Natural killer cell (primary cell): Measurements from ENCODE around the gene DAPK1. TPM values are rescaled to one million over a fixed set of nuclear protein-coding genes. Genes with fewer than 3 reads are reported as not detected.

Source experiments
- ATAC-seq, 3 donors: fragments of 150-1000 bp in 2 of 3; fragments of 200-7000 bp in 1 of 3; cut with Tn5 transposase; 1 replicate in 1 of 3; 2 replicates in 2 of 3; pipeline ENCODE4 v1.10.0; 2021; ENCODE audit warnings: mild to moderate bottlenecking in 2 of 3, moderate library complexity in 2 of 3
- DNase-seq, 2 donors: peaks; one replicate each; pipeline versions ENCODE4 v3.0.0 to v3.0.0-alpha.2; 2013 to 2021; ENCODE audit warnings: mixed read lengths in 1 of 2
- H3K27ac ChIP-seq: one replicate; pipeline ENCODE4 v1.5.1; 2013; ENCODE audit warnings: mild to moderate bottlenecking, low read length
- H3K27me3 ChIP-seq: one replicate; pipeline ENCODE4 v1.6.1; 2013; ENCODE audit warnings: low read length; ENCODE audit not compliant: control insufficient read depth, insufficient read depth
- H3K36me3 ChIP-seq: one replicate; pipeline ENCODE4 v1.6.1; 2013; ENCODE audit warnings: low read length; ENCODE audit not compliant: control insufficient read depth, insufficient read depth
- H3K4me1 ChIP-seq: one replicate; pipeline ENCODE4 v1.6.1; 2013; ENCODE audit warnings: low read length; ENCODE audit not compliant: control insufficient read depth, insufficient read depth
- H3K4me3 ChIP-seq: one replicate; pipeline ENCODE4 v1.5.1; 2013; ENCODE audit warnings: low read length
- H3K9me3 ChIP-seq: one replicate; pipeline ENCODE4 v1.6.1; 2013; ENCODE audit warnings: low read length; ENCODE audit not compliant: control insufficient read depth, insufficient read depth
- H3K27ac Mint-ChIP-seq, 2 donors: one replicate each; pipeline ENCODE4 v1.8.0; 2022; ENCODE audit warnings: mild to moderate bottlenecking in 2 of 2, mixed read lengths in 2 of 2, moderate library complexity in 1 of 2
- H3K27me3 Mint-ChIP-seq, 2 donors: one replicate each; pipeline ENCODE4 v1.8.0; 2022; ENCODE audit warnings: low read depth in 2 of 2, mixed read lengths in 2 of 2
- H3K36me3 Mint-ChIP-seq: one replicate; pipeline ENCODE4 v1.8.0; 2022; ENCODE audit warnings: mixed read lengths
- H3K4me1 Mint-ChIP-seq, 2 donors: one replicate each; pipeline ENCODE4 v1.8.0; 2022; ENCODE audit warnings: mixed read lengths in 2 of 2
- H3K4me3 Mint-ChIP-seq: one replicate; pipeline ENCODE4 v1.8.0; 2022; ENCODE audit warnings: mild to moderate bottlenecking, moderate library complexity, mixed read lengths
- H3K9me3 Mint-ChIP-seq, 2 donors: one replicate each; pipeline ENCODE4 v1.8.0; 2022; ENCODE audit warnings: mixed read lengths in 2 of 2
- CTCF ChIP-seq: fragments of 200-600 bp; IDR thresholded peaks from one replicate; pipeline ENCODE4 v1.8.0; 2022; ENCODE audit warnings: antibody characterized with exemption
- WGBS: methylation state at CpG from one replicate; pipeline ENCODE4 v1.1.7; 2013; ENCODE audit warnings: missing lambda C conversion rate; ENCODE audit not compliant: insufficient coverage; 5-methylcytosine and 5-hydroxymethylcytosine counted together
- intact Hi-C: fragments of 100-400 bp; cut with micrococcal nuclease; formaldehyde crosslinking; loops from one replicate; pipeline ENCODE4 v1.14.2; 2022
- total RNA-seq, 4 donors: library from RNA; stranded (reverse); fragments of 120-200 nt in 1 of 4; gene quantifications; one replicate each; pipeline versions ENCODE4 v1.2.3 to v1.2.4, GENCODE V29; 2013 to 2022

DAPK1 gene
- total RNA-seq, 3 donors from 2014 or later (not counting 1 experiment from before 2014, with no cell fraction given), result 12.2 to 26.5 (median 22.7) TPM

GRCh38 chr9:87667164-87667738, 169.6 kb downstream of the DAPK1 start:
- no peak for TF ChIP-seq CTCF
- Mint-ChIP-seq H3K36me3 (no peaks in the 10 kb centered on the region), H3K27me3 (peaks cover 0 to 9% of the 10 kb centered on the region in 2 donors), H3K4me3 (no peak overlapping the region), H3K4me1 (no peaks in the 10 kb centered on the region), H3K9me3 (no peaks in the 10 kb centered on the region), H3K27ac (no peak overlapping the region)
- Histone ChIP-seq H3K27ac (no peak overlapping the region), H3K4me3 (no peak overlapping the region), H3K27me3 (no peaks in the 10 kb centered on the region), H3K4me1 (no peaks in the 10 kb centered on the region), H3K36me3 (no peaks in the 10 kb centered on the region), H3K9me3 (peaks cover 4% of the 10 kb centered on the region)
- ATAC-seq, result no peak
- intact Hi-C loops, result no loop called here
- DNase-seq, result no peak
- WGBS, result 91% methylated on average over 2 of the region's 3 CpGs

GRCh38 chr9:87668222-87668621, 170.6 kb downstream of the DAPK1 start:
- Histone ChIP-seq H3K4me1 (no peaks in the 10 kb centered on the region), H3K36me3 (no peaks in the 10 kb centered on the region), H3K4me3 (no peak overlapping the region), H3K27ac (no peak overlapping the region), H3K9me3 (peaks cover 4% of the 10 kb centered on the region), H3K27me3 (no peaks in the 10 kb centered on the region)
- H3K27me3 Mint-ChIP-seq, result peaks cover 0 to 9% of the 10 kb centered on the region in 2 donors
- H3K4me1 Mint-ChIP-seq, result no peaks in the 10 kb centered on the region
- DNase-seq (no peak), ATAC-seq (no peak)
- intact Hi-C loops, result no loop called here
- H3K27ac Mint-ChIP-seq, result no peak overlapping the region
- no peaks in the 10 kb centered on the region for H3K36me3 Mint-ChIP-seq
- no peak for TF ChIP-seq CTCF
- no peak overlapping the region for H3K4me3 Mint-ChIP-seq
- no peaks in the 10 kb centered on the region for H3K9me3 Mint-ChIP-seq
- 90% methylated on average over 8 of the region's 8 CpGs for WGBS

- Histone ChIP-seq H3K4me3 (no peak overlapping the region), H3K36me3 (no peaks in the 10 kb centered on the region)
- ATAC-seq, result no peak
Measured at GRCh38 chr9:87668722-87669121, 171.1 kb downstream of the DAPK1 start.

More at GRCh38 chr9:87668722-87669121, 171.1 kb downstream of the DAPK1 start:
- intact Hi-C loops, result no loop called here
- no peak overlapping the region for H3K27ac ChIP-seq
- no peak for TF ChIP-seq CTCF
- peaks cover 0 to 8% of the 10 kb centered on the region in 2 donors for H3K27me3 Mint-ChIP-seq
- H3K36me3 Mint-ChIP-seq, result no peaks in the 10 kb centered on the region
- no peak overlapping the region for H3K4me3 Mint-ChIP-seq
- H3K9me3 Mint-ChIP-seq, result no peaks in the 10 kb centered on the region
- peaks cover 4% of the 10 kb centered on the region for H3K9me3 ChIP-seq
- no peaks in the 10 kb centered on the region for H3K27me3 ChIP-seq
- H3K4me1 Mint-ChIP-seq, result no peaks in the 10 kb centered on the region
- no peak overlapping the region for H3K27ac Mint-ChIP-seq
- WGBS, result 94% methylated on average over 4 of the region's 4 CpGs
- no peak for DNase-seq
- no peaks in the 10 kb centered on the region for H3K4me1 ChIP-seq
